Endothelial cell (in vitro differentiated cells): ENCODE measurements around the gene LSG1. TPM values are rescaled to one million over a fixed set of nuclear protein-coding genes. Genes with fewer than 3 reads are reported as not detected.

ENCODE experiments used
- DNase-seq: peaks from one replicate; pipeline ENCODE4 v3.0.0; 2021; ENCODE audit warnings: low spot score
- H3K27ac Mint-ChIP-seq: one replicate; pipeline ENCODE4 v1.8.0; 2021; ENCODE audit warnings: mixed read lengths, inconsistent platforms; ENCODE audit not compliant: unreplicated experiment
- H3K27me3 Mint-ChIP-seq: one replicate; pipeline ENCODE4 v1.8.0; 2021; ENCODE audit warnings: mild to moderate bottlenecking, moderate library complexity, mixed read lengths, inconsistent platforms; ENCODE audit not compliant: unreplicated experiment
- H3K36me3 Mint-ChIP-seq: one replicate; pipeline ENCODE4 v1.8.0; 2021; ENCODE audit warnings: mild to moderate bottlenecking, low read depth, mixed read lengths, inconsistent platforms; ENCODE audit not compliant: unreplicated experiment
- H3K4me1 Mint-ChIP-seq: one replicate; pipeline ENCODE4 v1.8.0; 2021; ENCODE audit warnings: mild to moderate bottlenecking, mixed read lengths, inconsistent platforms; ENCODE audit not compliant: unreplicated experiment
- H3K4me3 Mint-ChIP-seq: one replicate; pipeline ENCODE4 v1.8.0; 2021; ENCODE audit warnings: mild to moderate bottlenecking, mixed read lengths, inconsistent platforms; ENCODE audit not compliant: unreplicated experiment
- H3K9me3 Mint-ChIP-seq: one replicate; pipeline ENCODE4 v1.8.0; 2021; ENCODE audit warnings: mixed read lengths, inconsistent platforms; ENCODE audit not compliant: unreplicated experiment
- total RNA-seq: library from RNA; stranded (reverse); fragmentation: NEBNext Ultra II Directional; extraction: Animal tissue kit (Norgen Biotek cat#: 25700); gene quantifications from one replicate; pipeline ENCODE4 v1.2.1, GENCODE V29; 2021; ENCODE audit not compliant: unreplicated experiment
- TF ChIP-seq, protein P1 (sequence below): fragments of 200-600 bp; sonication (generic); IDR thresholded peaks from one replicate; pipeline ENCODE4 v1.5.0; 2021; ENCODE audit warnings: antibody characterized with exemption; ENCODE audit not compliant: unreplicated experiment

LSG1 gene
- total RNA-seq, 1 donor from 2014 or later, result 35.8 TPM

DNA sequence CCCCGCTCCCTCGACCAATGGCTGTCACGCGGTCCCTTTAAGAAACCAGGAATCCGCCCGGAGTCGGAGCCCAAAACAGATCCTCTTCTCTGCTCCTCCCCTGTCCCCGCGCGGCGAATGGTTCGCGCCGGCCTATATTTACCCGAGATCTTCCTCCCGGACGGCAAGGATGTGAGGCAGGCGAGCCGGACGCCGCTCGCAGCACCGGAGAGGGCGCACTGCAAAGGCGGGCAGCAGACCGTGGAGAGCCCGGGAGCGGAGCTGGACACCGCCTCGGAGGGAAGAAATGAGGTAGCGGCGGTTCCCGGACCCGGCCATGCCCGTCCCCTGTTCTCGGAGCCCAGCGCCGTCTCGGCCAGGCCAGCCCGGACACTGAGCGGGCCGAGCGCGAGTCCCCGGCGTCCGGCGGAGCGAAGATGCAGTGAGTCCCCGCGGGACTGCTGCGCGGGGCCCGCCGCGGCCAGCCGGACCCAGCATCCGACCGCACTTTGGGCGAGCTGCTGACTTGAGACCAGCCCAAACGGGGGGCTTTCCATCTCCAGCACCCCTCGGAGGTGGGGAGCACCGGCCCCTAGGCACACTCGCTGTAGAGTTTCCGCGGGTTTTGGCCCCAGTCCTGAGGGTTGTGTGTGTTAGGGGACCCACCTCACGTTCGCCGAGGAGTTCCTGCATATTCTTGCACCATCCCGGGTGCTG, 13.9 kb upstream of the LSG1 start, which contains the start of gene FAM43A:
FAM43A (plus strand) TSS at position 166 of the 696 bp plus-strand sequence. CDS start 944 bp downstream, outside the sequence.
- Mint-ChIP-seq H3K4me1 (peaks cover 37% of the 10 kb centered on the region), H3K9me3 (no peaks in the 10 kb centered on the region), H3K27ac (peak within 1 kb of the TSS; percentile 71), H3K4me3 (peak within 1 kb of the TSS; percentile 99), H3K36me3 (peaks cover 9% of the 10 kb centered on the region), H3K27me3 (peaks cover 11% of the 10 kb centered on the region)
- peak; percentile 87 for DNase-seq
- TF ChIP-seq, protein P1, sequence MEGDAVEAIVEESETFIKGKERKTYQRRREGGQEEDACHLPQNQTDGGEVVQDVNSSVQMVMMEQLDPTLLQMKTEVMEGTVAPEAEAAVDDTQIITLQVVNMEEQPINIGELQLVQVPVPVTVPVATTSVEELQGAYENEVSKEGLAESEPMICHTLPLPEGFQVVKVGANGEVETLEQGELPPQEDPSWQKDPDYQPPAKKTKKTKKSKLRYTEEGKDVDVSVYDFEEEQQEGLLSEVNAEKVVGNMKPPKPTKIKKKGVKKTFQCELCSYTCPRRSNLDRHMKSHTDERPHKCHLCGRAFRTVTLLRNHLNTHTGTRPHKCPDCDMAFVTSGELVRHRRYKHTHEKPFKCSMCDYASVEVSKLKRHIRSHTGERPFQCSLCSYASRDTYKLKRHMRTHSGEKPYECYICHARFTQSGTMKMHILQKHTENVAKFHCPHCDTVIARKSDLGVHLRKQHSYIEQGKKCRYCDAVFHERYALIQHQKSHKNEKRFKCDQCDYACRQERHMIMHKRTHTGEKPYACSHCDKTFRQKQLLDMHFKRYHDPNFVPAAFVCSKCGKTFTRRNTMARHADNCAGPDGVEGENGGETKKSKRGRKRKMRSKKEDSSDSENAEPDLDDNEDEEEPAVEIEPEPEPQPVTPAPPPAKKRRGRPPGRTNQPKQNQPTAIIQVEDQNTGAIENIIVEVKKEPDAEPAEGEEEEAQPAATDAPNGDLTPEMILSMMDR, result no peak

DNA sequence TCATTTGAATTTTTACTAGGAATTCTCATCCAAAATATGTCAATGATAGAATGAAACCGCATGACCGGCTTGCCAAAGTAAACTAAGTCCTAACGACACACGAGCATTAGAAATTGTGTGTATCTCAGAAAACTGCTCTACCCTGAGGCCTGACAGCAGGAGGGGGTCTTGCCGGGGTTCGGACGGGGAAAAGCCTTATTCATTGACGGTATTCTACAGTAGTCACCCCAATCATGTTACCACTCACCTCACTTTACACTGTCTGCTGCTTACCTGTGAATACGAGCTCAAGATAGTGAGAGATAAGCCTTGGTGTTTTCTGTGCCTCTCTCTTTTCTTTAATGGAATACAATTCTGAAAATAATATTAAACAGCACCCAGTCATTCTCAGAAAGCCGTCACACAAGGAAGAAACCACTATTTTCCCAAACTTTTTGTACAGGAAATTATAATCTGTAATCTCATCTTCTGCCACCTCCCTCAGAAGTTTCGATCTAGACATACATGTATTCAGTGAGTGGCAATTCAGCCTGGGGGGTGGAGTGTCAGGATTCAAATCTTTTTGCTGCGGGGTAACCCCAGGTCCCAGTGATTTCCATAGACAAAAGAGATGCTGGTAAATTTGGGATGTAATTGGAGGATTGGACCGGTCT, 13.2 kb upstream of the LSG1 start:
- no peak for DNase-seq
- TF ChIP-seq, protein P1, result no peak
- Mint-ChIP-seq H3K27ac (peak overlapping the region; percentile 57), H3K9me3 (no peaks in the 10 kb centered on the region), H3K4me1 (peaks cover 37% of the 10 kb centered on the region), H3K4me3 (peak overlapping the region; percentile 94), H3K36me3 (peaks cover 5% of the 10 kb centered on the region), H3K27me3 (peaks cover 11% of the 10 kb centered on the region)

DNA sequence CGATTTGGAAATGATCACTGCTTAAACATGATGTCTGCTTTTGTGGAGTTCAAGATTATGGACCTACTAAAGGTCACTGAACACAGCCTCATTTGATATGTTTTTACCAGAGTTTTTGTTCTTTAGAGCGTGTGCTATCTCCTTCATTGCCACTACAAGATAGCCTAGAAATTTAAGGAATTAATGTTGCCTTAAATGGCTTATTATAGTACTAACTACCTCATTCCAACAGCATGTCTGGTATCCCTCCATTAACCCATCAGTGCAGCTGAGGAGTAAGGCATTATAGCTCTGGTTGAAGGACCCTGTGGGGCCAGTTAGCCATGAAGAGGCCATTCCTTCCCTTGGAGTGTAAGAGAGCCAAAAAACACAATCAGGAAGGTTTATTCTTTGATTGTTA, 11.4 kb upstream of the LSG1 start:
- TF ChIP-seq, protein P1, result no peak
- no peaks in the 10 kb centered on the region for H3K9me3 Mint-ChIP-seq
- no peak for DNase-seq
- H3K27ac Mint-ChIP-seq, result no peak overlapping the region
- H3K4me1 Mint-ChIP-seq, result peaks cover 21% of the 10 kb centered on the region
- H3K4me3 Mint-ChIP-seq, result no peak overlapping the region
- H3K27me3 Mint-ChIP-seq, result peaks cover 6% of the 10 kb centered on the region
- H3K36me3 Mint-ChIP-seq, result no peaks in the 10 kb centered on the region

DNA sequence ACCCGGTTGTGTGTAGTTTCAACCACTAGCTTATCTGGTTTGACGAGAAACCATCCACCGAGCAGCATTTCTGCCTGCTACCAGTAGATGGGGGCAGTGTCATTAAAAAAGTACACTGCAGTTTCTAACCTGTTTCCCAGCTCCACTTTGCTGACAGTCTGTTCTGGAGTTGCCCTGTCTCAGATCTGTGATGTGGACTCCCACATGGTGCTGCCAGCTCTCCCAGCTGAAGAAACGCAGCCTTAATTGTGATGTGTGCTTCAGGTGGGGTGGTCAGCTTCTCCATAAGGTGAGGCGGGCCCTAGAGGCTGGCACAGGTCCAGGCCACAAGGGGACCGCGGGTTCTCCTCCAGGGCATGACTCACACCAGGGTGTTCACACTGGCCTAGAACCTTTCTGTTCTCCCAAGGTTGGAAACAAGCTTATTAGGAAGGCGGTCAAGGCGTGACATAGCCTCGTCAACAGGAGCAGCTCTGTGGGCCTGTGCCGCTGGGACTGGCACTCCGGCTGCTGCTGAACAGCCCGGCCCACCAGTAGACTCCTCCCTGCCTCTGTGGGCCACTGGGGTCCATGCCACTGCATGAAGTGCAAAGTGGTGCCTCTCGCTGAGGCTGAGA, 10.8 kb upstream of the LSG1 start:
- Mint-ChIP-seq H3K27ac (no peak overlapping the region), H3K36me3 (no peaks in the 10 kb centered on the region), H3K4me3 (no peak overlapping the region), H3K9me3 (no peaks in the 10 kb centered on the region), H3K4me1 (peaks cover 20% of the 10 kb centered on the region), H3K27me3 (peaks cover 5% of the 10 kb centered on the region)
- TF ChIP-seq, protein P1, result peak; percentile 76
- peak; percentile 68 for DNase-seq
